Fibroblast of mammary gland (primary cell): Measurements from ENCODE around the gene CLDN7.

Source experiments
- DNase-seq: peaks from one replicate; pipeline ENCODE4 v3.0.0-alpha.2; 2010; ENCODE audit warnings: low read depth
- H3K4me3 ChIP-seq: 2 replicates; pipeline ENCODE4 v1.5.1; 2011; ENCODE audit warnings: low read depth, mild to moderate bottlenecking, low read length, moderate library complexity; ENCODE audit not compliant: control insufficient read depth
- TF ChIP-seq, protein P1 (sequence below): conservative IDR thresholded peaks from 2 replicates; pipeline ENCODE4 v1.5.1; 2011; ENCODE audit warnings: low read depth, low read length, inconsistent platforms; ENCODE audit not compliant: control insufficient read depth, insufficient read depth

Gene CLDN7

DNA sequence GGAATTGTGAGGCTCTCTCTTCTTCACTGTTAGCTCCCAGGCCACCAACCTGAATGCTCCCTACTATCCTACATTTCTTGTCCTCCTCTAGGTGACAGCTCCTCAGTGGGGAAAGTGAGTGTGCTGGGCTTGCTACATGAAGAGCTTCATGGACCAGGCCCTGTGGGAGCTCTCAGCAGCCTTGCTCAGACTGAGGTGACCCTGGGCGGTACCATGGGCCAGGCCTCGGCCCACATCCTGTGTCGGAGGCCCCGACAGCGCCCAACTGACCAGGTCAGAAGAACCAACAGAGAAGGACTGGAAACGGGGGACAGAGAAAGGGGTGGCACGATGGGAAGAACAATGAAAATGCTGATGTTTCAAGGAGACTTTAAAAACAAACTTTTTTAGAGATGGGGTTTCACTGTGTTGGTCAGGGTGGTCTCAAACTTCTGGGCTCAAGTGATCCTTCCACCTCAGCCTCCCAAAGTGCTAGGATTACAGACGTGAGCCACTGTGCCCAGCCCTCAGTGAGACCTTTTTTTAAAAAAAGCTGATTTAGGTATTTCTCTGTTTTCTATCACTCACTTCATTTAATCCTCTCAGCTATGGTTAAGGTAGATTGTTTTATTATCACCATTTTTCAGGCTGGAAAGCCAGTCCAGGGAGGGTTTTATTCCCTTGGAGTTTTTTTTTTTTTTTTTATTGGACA, 5.4 kb downstream of the CLDN7 start:
- no peak overlapping the region for H3K4me3 ChIP-seq
- no peak for DNase-seq
- TF ChIP-seq, protein P1, sequence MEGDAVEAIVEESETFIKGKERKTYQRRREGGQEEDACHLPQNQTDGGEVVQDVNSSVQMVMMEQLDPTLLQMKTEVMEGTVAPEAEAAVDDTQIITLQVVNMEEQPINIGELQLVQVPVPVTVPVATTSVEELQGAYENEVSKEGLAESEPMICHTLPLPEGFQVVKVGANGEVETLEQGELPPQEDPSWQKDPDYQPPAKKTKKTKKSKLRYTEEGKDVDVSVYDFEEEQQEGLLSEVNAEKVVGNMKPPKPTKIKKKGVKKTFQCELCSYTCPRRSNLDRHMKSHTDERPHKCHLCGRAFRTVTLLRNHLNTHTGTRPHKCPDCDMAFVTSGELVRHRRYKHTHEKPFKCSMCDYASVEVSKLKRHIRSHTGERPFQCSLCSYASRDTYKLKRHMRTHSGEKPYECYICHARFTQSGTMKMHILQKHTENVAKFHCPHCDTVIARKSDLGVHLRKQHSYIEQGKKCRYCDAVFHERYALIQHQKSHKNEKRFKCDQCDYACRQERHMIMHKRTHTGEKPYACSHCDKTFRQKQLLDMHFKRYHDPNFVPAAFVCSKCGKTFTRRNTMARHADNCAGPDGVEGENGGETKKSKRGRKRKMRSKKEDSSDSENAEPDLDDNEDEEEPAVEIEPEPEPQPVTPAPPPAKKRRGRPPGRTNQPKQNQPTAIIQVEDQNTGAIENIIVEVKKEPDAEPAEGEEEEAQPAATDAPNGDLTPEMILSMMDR: no peak

DNA sequence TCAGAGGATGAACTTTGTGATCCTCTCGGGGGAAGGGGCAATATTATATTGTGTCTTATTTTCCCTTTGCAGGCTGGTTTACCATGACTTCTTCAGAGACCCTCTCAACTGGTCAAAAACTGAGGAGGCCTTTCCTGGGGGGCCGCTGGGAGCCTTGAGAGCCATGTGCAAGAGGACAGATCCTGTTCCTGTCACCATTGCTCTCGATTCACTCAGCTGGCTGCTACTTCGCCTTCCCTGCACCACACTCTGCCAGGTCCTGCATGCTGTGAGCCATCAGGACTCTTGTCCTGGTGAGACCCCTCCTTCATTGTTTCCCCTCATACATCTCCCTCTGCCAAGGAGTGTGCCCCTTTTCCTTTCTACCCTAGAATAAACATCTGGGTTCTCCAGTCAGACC, 7.8 kb downstream of the CLDN7 start:
- no peak for DNase-seq
- H3K4me3 ChIP-seq: no peak overlapping the region
- TF ChIP-seq, protein P1: no peak

DNA sequence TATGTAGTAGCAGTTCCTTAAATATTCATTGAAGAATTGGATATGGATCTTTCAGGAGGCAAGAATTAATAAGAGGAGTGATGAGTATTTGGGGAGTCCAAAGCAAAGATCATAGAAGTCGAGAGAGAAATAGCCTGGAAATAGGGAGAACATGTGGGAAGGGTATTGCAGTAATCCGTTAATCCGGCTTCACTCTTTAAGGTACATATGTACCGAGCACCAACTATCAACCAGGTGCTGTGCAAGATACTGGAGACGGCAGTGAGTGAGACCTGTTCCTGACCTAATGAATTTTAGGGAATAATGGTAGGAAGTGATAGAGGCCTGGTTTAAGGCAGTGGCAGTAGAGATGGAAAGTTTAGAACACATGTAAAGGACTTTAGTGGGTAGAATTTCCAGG, 9.2 kb downstream of the CLDN7 start:
- H3K4me3 ChIP-seq: peak overlapping the region; percentile 94
- TF ChIP-seq, protein P1: no peak

DNA sequence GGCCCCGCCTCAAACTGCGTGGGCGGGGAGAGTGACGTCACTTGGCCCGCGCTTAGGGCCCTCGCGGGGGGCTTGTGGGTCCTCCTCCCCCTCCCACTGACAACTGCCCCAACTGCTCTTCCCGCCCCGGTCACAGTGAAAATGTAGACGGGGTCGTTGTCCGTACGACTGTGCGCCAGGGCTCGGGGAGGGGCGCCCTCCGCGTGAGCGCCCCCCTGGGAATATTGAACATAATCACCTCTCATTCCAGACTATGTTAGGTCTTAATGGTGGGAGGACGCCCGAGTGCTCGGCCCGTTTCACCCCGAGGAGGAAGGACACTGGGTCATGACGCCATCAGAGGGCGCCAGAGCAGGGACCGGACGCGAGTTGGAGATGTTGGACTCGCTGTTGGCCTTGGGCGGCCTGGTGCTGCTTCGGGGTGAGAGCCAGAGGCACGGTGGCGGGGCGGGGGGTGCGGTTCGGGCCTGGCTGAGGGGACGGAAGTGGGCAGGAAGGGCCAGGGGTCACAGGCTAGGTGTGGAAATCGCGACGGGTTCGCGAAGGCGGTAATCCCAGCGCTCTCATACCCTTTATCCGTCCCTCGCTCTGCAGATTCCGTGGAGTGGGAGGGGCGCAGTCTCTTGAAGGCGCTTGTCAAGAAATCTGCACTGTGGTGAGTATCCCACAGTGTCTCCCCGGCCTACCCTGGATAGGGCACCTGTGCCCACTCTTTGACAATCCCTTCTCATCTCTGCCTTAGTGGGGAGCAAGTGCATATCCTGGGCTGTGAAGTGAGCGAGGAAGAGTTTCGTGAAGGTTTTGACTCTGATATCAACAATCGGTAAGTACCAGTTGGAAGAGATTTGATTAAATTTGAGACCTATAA, 9.9 kb downstream of the CLDN7 start, which contains the start of gene ELP5:
ELP5 (plus strand) TSS at position 40 of the 868 bp plus-strand sequence; CDS start at position 376, 336 bp downstream.
- TF ChIP-seq, protein P1: no peak
- H3K4me3 ChIP-seq: peak within 1 kb of the TSS; percentile 94
- peak; percentile 95 for DNase-seq

More for the DNA sequence above, 9.2 kb downstream of the CLDN7 start:
- no peak for DNase-seq

DNA sequence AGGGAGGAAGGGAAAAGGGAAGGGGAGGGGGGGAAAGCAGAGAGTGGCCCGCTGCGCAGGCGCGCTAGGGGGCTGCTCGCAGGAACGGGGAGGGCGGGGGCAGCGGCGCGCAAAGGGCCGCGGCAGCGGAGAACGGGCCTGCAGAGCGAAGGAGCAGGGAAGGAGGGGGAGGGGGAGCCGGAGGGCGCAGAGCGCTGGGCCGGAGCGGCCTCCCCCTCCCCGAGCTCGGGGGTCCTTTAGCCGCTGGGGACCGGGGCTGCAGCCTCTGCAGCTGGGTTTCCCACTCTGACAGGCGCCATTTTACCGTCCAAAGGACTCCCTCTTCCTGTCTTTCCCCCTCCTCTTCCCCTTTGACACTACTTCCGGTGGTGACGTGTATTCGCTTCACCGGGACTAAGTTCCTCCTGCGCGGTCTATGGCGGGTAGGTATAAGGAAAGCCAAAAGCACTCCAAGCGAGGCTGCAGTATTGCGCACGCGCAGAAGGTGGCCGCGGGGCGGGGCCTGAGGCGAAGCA, 10.6 kb downstream of the CLDN7 start, which contains the start of gene CTDNEP1:
CTDNEP1 (minus strand) TSS at position 74 of the 515 bp plus-strand sequence. CDS start 438 bp downstream, outside the sequence.
- TF ChIP-seq, protein P1: no peak
- peak within 1 kb of the TSS; percentile 94 for H3K4me3 ChIP-seq
- peak; percentile 100 for DNase-seq
